ENCODE results near the gene CASKIN2. TPM values are rescaled to one million over a fixed set of nuclear protein-coding genes. Genes with fewer than 3 reads are reported as not detected.

CASKIN2 gene
- total RNA-seq, 1 experiment from 2014 or later, result 19.7 TPM

- H3K9me3 ChIP-seq (replicated peaks), result no peaks in the 10 kb centered on the region
- H3K27ac ChIP-seq, result no peak overlapping the region
- no peak for DNase-seq (ENCODE audit: low read depth in 1 of 2, low spot score in 2 of 2)
- no peak overlapping the region for H3K4me3 ChIP-seq
- no peaks in the 10 kb centered on the region for H3K36me3 ChIP-seq
- no peaks in the 10 kb centered on the region for H3K4me1 ChIP-seq (replicated peaks)
- peaks cover 2% of the 10 kb centered on the region; the same call in 1 of the 2 replicates for H3K27me3 ChIP-seq (replicated peaks)
Measured at GRCh38 chr17:75539967-75540729, 24.8 kb upstream of the CASKIN2 start.

GRCh38 chr17:75536366-75536765 is 21.0 kb upstream of the CASKIN2 start:
- Histone ChIP-seq H3K4me3 (no peak overlapping the region), H3K27me3 (replicated peaks) (0 out of 2 replicates have a peak, but pooled peaks cover 2% of the 10 kb centered on the region), H3K27ac (no peak overlapping the region), H3K9me3 (replicated peaks) (no peaks in the 10 kb centered on the region), H3K36me3 (no peaks in the 10 kb centered on the region), H3K4me1 (replicated peaks) (no peaks in the 10 kb centered on the region)
- DNase-seq (ENCODE audit: low read depth in 1 of 2, low spot score in 2 of 2), result no peak

GRCh38 chr17:75535871-75536270 is 20.5 kb upstream of the CASKIN2 start:
- Histone ChIP-seq H3K27ac (no peak overlapping the region), H3K4me1 (replicated peaks) (no peaks in the 10 kb centered on the region), H3K27me3 (replicated peaks) (0 out of 2 replicates have a peak, but pooled peaks cover 2% of the 10 kb centered on the region), H3K4me3 (no peak overlapping the region), H3K36me3 (no peaks in the 10 kb centered on the region), H3K9me3 (replicated peaks) (no peaks in the 10 kb centered on the region)
- no peak for DNase-seq (ENCODE audit: low read depth in 1 of 2, low spot score in 2 of 2)

GRCh38 chr17:75535119-75535537 is 19.8 kb upstream of the CASKIN2 start:
- no peak overlapping the region for H3K27ac ChIP-seq
- no peaks in the 10 kb centered on the region for H3K9me3 ChIP-seq (replicated peaks)
- no peaks in the 10 kb centered on the region for H3K36me3 ChIP-seq
- no peak overlapping the region for H3K4me3 ChIP-seq
- H3K27me3 ChIP-seq (replicated peaks), result 0 out of 2 replicates have a peak, but pooled peaks cover 2% of the 10 kb centered on the region
- no peaks in the 10 kb centered on the region for H3K4me1 ChIP-seq (replicated peaks)
- DNase-seq (ENCODE audit: low read depth in 1 of 2, low spot score in 2 of 2), result no peak

- no peak overlapping the region for H3K27ac ChIP-seq
- no peak for DNase-seq (ENCODE audit: low read depth in 1 of 2, low spot score in 2 of 2)
- H3K9me3 ChIP-seq (replicated peaks), result no peaks in the 10 kb centered on the region
- no peaks in the 10 kb centered on the region for H3K36me3 ChIP-seq
- no peak overlapping the region for H3K4me3 ChIP-seq
- peaks cover 4% of the 10 kb centered on the region; the same call in 1 of the 2 replicates for H3K27me3 ChIP-seq (replicated peaks)
- H3K4me1 ChIP-seq (replicated peaks), result no peaks in the 10 kb centered on the region
Measured at GRCh38 chr17:75531721-75532072, 16.4 kb upstream of the CASKIN2 start.

GRCh38 chr17:75530837-75531720 is 15.7 kb upstream of the CASKIN2 start:
- peaks cover 10% of the 10 kb centered on the region for H3K27me3 ChIP-seq (replicated peaks)
- no peak for DNase-seq (ENCODE audit: low read depth in 1 of 2, low spot score in 2 of 2)
- no peaks in the 10 kb centered on the region for H3K9me3 ChIP-seq (replicated peaks)
- no peak overlapping the region for H3K4me3 ChIP-seq
- no peak overlapping the region for H3K27ac ChIP-seq
- no peaks in the 10 kb centered on the region for H3K36me3 ChIP-seq
- peaks cover 1% of the 10 kb centered on the region for H3K4me1 ChIP-seq (replicated peaks)

- Histone ChIP-seq H3K27me3 (replicated peaks) (peaks cover 11% of the 10 kb centered on the region), H3K4me3 (no peak overlapping the region), H3K9me3 (replicated peaks) (0 out of 2 replicates have a peak, but pooled peaks cover 6% of the 10 kb centered on the region), H3K4me1 (replicated peaks) (peaks cover 13% of the 10 kb centered on the region), H3K27ac (no peak overlapping the region), H3K36me3 (peaks cover 26% of the 10 kb centered on the region)
- DNase-seq (ENCODE audit: low read depth in 1 of 2, low spot score in 2 of 2), result no peak
Measured at GRCh38 chr17:75526555-75527270, 11.4 kb upstream of the CASKIN2 start.

- no peak for DNase-seq (ENCODE audit: low read depth in 1 of 2, low spot score in 2 of 2)
Measured at GRCh38 chr17:75525806-75526554, 10.6 kb upstream of the CASKIN2 start.

GRCh38 chr17:75524970-75525805 is 9.9 kb upstream of the CASKIN2 start, which contains the start of gene LLGL2:
Gene LLGL2 (plus strand): TSS chr17:75525697. CDS start chr17:75543427, 17,730 bp downstream.
- peak in 1 of 2 experiments; percentile 51 for DNase-seq (ENCODE audit: low read depth in 1 of 2, low spot score in 2 of 2)

More at GRCh38 chr17:75525806-75526554, 10.6 kb upstream of the CASKIN2 start:
- H3K4me3 ChIP-seq, result peak overlapping the region; percentile 48
- 0 out of 2 replicates have a peak, but pooled peaks cover 6% of the 10 kb centered on the region for H3K9me3 ChIP-seq (replicated peaks)
- peaks cover 33% of the 10 kb centered on the region for H3K36me3 ChIP-seq
- H3K27ac ChIP-seq, result no peak overlapping the region
- peaks cover 13% of the 10 kb centered on the region for H3K4me1 ChIP-seq (replicated peaks)
- peaks cover 11% of the 10 kb centered on the region for H3K27me3 ChIP-seq (replicated peaks)

GRCh38 chr17:75524269-75524969 is 9.1 kb upstream of the CASKIN2 start:
- H3K9me3 ChIP-seq (replicated peaks), result 0 out of 2 replicates have a peak, but pooled peaks cover 6% of the 10 kb centered on the region

More at GRCh38 chr17:75524970-75525805, 9.9 kb upstream of the CASKIN2 start, which contains the start of gene LLGL2:
- peaks cover 13% of the 10 kb centered on the region for H3K4me1 ChIP-seq (replicated peaks)
- no peak within 1 kb of the TSS for H3K27ac ChIP-seq
- H3K9me3 ChIP-seq (replicated peaks), result 0 out of 2 replicates have a peak, but pooled peaks cover 6% of the 10 kb centered on the region
- H3K27me3 ChIP-seq (replicated peaks), result peaks cover 11% of the 10 kb centered on the region
- peaks cover 33% of the 10 kb centered on the region for H3K36me3 ChIP-seq
- H3K4me3 ChIP-seq, result peak within 1 kb of the TSS; percentile 48

GRCh38 chr17:75523647-75524046 is 8.3 kb upstream of the CASKIN2 start:
- H3K4me3 ChIP-seq, result no peak overlapping the region
- 0 out of 2 replicates have a peak, but pooled peaks cover 6% of the 10 kb centered on the region for H3K9me3 ChIP-seq (replicated peaks)
- peaks cover 11% of the 10 kb centered on the region for H3K27me3 ChIP-seq (replicated peaks)
- peaks cover 13% of the 10 kb centered on the region for H3K4me1 ChIP-seq (replicated peaks)
- peaks cover 46% of the 10 kb centered on the region for H3K36me3 ChIP-seq
- no peak overlapping the region for H3K27ac ChIP-seq
- DNase-seq (ENCODE audit: low read depth in 1 of 2, low spot score in 2 of 2), result no peak

More at GRCh38 chr17:75524269-75524969, 9.1 kb upstream of the CASKIN2 start:
- Histone ChIP-seq H3K36me3 (peaks cover 40% of the 10 kb centered on the region), H3K27ac (no peak overlapping the region), H3K4me3 (no peak overlapping the region), H3K4me1 (replicated peaks) (peaks cover 13% of the 10 kb centered on the region), H3K27me3 (replicated peaks) (peaks cover 11% of the 10 kb centered on the region)
- no peak for DNase-seq (ENCODE audit: low read depth in 1 of 2, low spot score in 2 of 2)

All from SJSA1 (cell line).